Fibroblast of lung (primary cell): Measurements from ENCODE around the gene DOCK4. TPM values are rescaled to one million over a fixed set of nuclear protein-coding genes. Genes with fewer than 3 reads are reported as not detected.

Experiments
- DNase-seq, 2 donors: peaks; one replicate each; pipeline versions ENCODE4 v3.0.0 to v3.0.0-alpha.2; 2010; ENCODE audit warnings: low read depth in 2 of 2
- H2AFZ ChIP-seq: 2 replicates; pipeline ENCODE4 v1.5.1; 2012; ENCODE audit warnings: low read length, control low read depth, inconsistent platforms
- H3K27ac ChIP-seq: 2 replicates; pipeline ENCODE4 v1.5.1; 2011; ENCODE audit warnings: low read length, control low read depth; ENCODE audit not compliant: insufficient read depth
- H3K27me3 ChIP-seq: 2 replicates; pipeline ENCODE4 v1.5.1; 2011; ENCODE audit warnings: mild to moderate bottlenecking, low read length; ENCODE audit not compliant: control insufficient read depth, insufficient read depth
- H3K36me3 ChIP-seq: 2 replicates; pipeline ENCODE4 v1.5.1; 2011; ENCODE audit warnings: low read length; ENCODE audit not compliant: control insufficient read depth, insufficient read depth
- H3K4me1 ChIP-seq: 2 replicates; pipeline ENCODE4 v1.5.1; 2011; ENCODE audit warnings: low read length; ENCODE audit not compliant: control insufficient read depth, insufficient read depth; ENCODE audit errors: extremely low read depth
- H3K4me2 ChIP-seq: 2 replicates; pipeline ENCODE4 v1.5.1; 2011; ENCODE audit warnings: low read length, control low read depth; ENCODE audit not compliant: insufficient read depth; ENCODE audit errors: extremely low read depth
- H3K4me3 ChIP-seq, 4 experiments: fragments of 200-600 bp in 1 of 4; sonication (generic) in 1 of 4; replicated peaks in 1 of 4; 2 replicates each; pipeline ENCODE4 v1.5.1; 2011 to 2016; ENCODE audit warnings: low read length in 4 of 4, low read depth in 3 of 4, mild to moderate bottlenecking in 3 of 4, control low read depth in 2 of 4, inconsistent platforms in 1 of 4, mixed read lengths in 1 of 4; ENCODE audit not compliant: insufficient read depth in 1 of 4; ENCODE audit errors: control extremely low read depth in 1 of 4
- H3K79me2 ChIP-seq: 2 replicates; pipeline ENCODE4 v1.5.1; 2012; ENCODE audit warnings: mild to moderate bottlenecking, low read length, inconsistent platforms; ENCODE audit not compliant: control insufficient read depth, insufficient read depth
- H3K9ac ChIP-seq: 2 replicates; pipeline ENCODE4 v1.5.1; 2011; ENCODE audit warnings: mild to moderate bottlenecking, low read length, control low read depth; ENCODE audit not compliant: insufficient read depth
- H3K9me3 ChIP-seq: 2 replicates; pipeline ENCODE4 v1.5.1; 2012; ENCODE audit warnings: low read depth, low read length; ENCODE audit not compliant: control insufficient read depth, insufficient read depth
- H4K20me1 ChIP-seq: 2 replicates; pipeline ENCODE4 v1.5.1; 2011; ENCODE audit warnings: low read length; ENCODE audit not compliant: control insufficient read depth, insufficient read depth; ENCODE audit errors: extremely low read depth
- EZH2 ChIP-seq: IDR thresholded peaks from 2 replicates; pipeline ENCODE4 v1.5.1; 2012; ENCODE audit warnings: low read length, control low read depth, mild to moderate bottlenecking; ENCODE audit errors: missing control alignments
- polyA plus RNA-seq, 2 donors: library from polyadenylated mRNA; depleted of rRNA in 1 of 2; stranded (reverse) in 1 of 2; unstranded in 1 of 2; fragments of >200 nt; gene quantifications; 2 replicates each; pipeline ENCODE4 v1.2.1, GENCODE V29; 2011 to 2012; ENCODE audit warnings: missing spikeins in 1 of 2
- total RNA-seq: library from RNA; depleted of rRNA; stranded (reverse); fragments of >200 nt; gene quantifications from 2 replicates; pipeline ENCODE4 v1.2.1, GENCODE V29; 2014
- TF ChIP-seq, protein P1 (sequence below), 2 donors: IDR thresholded peaks in 1 of 2; conservative IDR thresholded peaks in 1 of 2; 1 replicate in 1 of 2; 2 replicates in 1 of 2; pipeline ENCODE4 v1.5.1; 2011 to 2012; ENCODE audit warnings: low read length in 2 of 2, control low read depth in 1 of 2, inconsistent platforms in 1 of 2, low read depth in 1 of 2, mild to moderate bottlenecking in 1 of 2

The DOCK4 gene
- total and polyA plus RNA-seq, 2 donors (not counting 1 experiment from before 2014, with no cell fraction given): 20.8 to 39.3 TPM

DNA sequence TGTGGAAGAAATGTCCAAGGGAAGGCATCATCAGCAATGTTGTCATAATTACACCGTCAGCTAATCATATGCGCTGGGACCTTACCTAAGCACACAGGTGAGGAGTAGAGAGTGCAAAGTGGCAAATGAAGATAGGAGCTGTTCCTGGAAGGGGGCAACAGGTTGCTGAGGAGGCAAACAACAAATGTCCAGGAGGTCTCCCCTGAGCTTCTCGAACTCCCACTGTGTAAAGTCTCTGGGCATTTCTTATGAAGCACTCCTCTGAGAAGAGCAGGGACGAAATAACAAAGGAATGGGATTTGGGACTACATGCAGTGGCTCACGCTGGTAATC, 152.5 kb downstream of the DOCK4 start:
- Histone ChIP-seq H3K27me3 (no peaks in the 10 kb centered on the region), H2AFZ (no peak overlapping the region), H3K27ac (no peak overlapping the region), H3K4me3 (no peak overlapping the region), H3K79me2 (no peaks in the 10 kb centered on the region), H3K9ac (no peak overlapping the region), H3K36me3 (no peaks in the 10 kb centered on the region), H4K20me1 (no peaks in the 10 kb centered on the region), H3K4me1 (no peaks in the 10 kb centered on the region), H3K4me2 (no peak overlapping the region), H3K9me3 (no peaks in the 10 kb centered on the region)
- TF ChIP-seq, protein P1, sequence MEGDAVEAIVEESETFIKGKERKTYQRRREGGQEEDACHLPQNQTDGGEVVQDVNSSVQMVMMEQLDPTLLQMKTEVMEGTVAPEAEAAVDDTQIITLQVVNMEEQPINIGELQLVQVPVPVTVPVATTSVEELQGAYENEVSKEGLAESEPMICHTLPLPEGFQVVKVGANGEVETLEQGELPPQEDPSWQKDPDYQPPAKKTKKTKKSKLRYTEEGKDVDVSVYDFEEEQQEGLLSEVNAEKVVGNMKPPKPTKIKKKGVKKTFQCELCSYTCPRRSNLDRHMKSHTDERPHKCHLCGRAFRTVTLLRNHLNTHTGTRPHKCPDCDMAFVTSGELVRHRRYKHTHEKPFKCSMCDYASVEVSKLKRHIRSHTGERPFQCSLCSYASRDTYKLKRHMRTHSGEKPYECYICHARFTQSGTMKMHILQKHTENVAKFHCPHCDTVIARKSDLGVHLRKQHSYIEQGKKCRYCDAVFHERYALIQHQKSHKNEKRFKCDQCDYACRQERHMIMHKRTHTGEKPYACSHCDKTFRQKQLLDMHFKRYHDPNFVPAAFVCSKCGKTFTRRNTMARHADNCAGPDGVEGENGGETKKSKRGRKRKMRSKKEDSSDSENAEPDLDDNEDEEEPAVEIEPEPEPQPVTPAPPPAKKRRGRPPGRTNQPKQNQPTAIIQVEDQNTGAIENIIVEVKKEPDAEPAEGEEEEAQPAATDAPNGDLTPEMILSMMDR (conservative IDR thresholded peaks at IDR 0.05 in 1 of 2, IDR thresholded peaks at IDR 0.05 in 1 of 2; ENCODE audit: low read depth in 1 of 2, low read length in 2 of 2): no peak
- TF ChIP-seq EZH2: no peak
- DNase-seq: no peak

DNA sequence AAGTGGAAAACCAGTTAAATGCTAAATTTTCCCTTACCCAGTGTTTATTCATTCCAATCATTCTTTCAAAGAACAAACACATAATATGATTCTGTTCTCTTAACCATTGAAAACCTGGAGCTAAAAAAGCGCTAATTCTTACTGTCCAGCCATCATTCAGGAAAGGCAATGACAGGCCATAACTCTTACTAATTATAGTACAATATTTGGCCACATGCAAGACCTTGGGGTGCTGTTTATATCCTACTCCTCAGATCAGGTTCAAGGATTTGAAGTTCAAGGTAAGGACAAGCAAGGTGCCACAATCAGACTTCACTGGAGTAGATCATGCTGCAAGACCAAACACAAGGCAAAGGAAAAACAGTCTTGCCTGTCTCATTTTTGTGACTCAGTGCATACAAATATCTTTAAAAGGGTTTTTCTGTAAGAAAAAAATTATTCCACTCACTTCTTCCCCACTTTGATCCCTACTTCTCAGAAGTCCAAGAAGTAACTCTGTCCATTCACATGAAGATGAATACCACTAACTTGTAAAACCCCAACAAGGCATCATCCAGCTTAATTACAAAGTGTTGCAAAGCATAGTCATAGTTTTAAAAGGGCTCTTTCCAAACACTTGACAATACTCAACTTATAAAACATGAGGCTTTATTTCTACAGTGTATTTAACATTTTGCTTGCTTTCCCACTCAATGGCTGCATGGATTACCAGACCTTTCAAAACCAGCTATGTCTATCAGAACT, 153.0 kb downstream of the DOCK4 start:
- no peak overlapping the region for H3K4me2 ChIP-seq
- H3K79me2 ChIP-seq: no peaks in the 10 kb centered on the region
- TF ChIP-seq EZH2: no peak
- TF ChIP-seq, protein P1 (conservative IDR thresholded peaks at IDR 0.05 in 1 of 2, IDR thresholded peaks at IDR 0.05 in 1 of 2; ENCODE audit: low read depth in 1 of 2, low read length in 2 of 2): no peak
- H4K20me1 ChIP-seq: no peaks in the 10 kb centered on the region
- H3K4me3 ChIP-seq: no peak overlapping the region
- H3K27ac ChIP-seq: no peak overlapping the region
- no peak for DNase-seq
- H2AFZ ChIP-seq: no peak overlapping the region
- no peak overlapping the region for H3K9ac ChIP-seq
- H3K4me1 ChIP-seq: no peaks in the 10 kb centered on the region
- no peaks in the 10 kb centered on the region for H3K27me3 ChIP-seq
- no peaks in the 10 kb centered on the region for H3K9me3 ChIP-seq
- H3K36me3 ChIP-seq: no peaks in the 10 kb centered on the region

DNA sequence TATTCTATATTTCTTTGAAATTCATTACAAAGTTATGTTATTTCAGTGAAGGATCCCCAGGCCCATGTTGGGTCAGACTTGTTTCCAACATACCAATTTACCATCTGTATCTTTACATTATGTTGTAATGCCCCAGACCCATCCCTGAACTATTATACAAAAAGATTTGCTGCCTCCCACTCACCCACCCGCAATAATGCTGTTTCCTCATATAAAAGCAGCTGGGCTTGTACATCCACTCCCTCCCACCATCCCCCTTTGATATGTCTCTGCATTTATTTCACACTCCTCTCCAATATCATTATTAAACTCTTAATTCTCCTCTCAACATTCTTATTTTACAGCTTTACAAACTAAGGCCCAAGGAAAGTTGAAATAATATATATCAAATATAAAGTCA, 153.7 kb downstream of the DOCK4 start:
- H3K4me1 ChIP-seq: no peaks in the 10 kb centered on the region
- no peak for TF ChIP-seq EZH2
- TF ChIP-seq, protein P1 (conservative IDR thresholded peaks at IDR 0.05 in 1 of 2, IDR thresholded peaks at IDR 0.05 in 1 of 2; ENCODE audit: low read depth in 1 of 2, low read length in 2 of 2): no peak
- H3K27ac ChIP-seq: no peak overlapping the region
- H3K36me3 ChIP-seq: no peaks in the 10 kb centered on the region
- no peak for DNase-seq
- H3K79me2 ChIP-seq: no peaks in the 10 kb centered on the region
- no peak overlapping the region for H3K9ac ChIP-seq
- no peak overlapping the region for H3K4me2 ChIP-seq
- no peaks in the 10 kb centered on the region for H3K9me3 ChIP-seq
- no peaks in the 10 kb centered on the region for H3K27me3 ChIP-seq
- H4K20me1 ChIP-seq: no peaks in the 10 kb centered on the region
- H2AFZ ChIP-seq: no peak overlapping the region
- no peak overlapping the region for H3K4me3 ChIP-seq
